Left kidney (tissue), 2 donors: ENCODE measurements around the gene NECTIN2. TPM values are rescaled to one million over a fixed set of nuclear protein-coding genes. Genes with fewer than 3 reads are reported as not detected.
"Not testable (repeated sequence)": the region's sequence is repeated elsewhere in the genome, so short reads cannot be mapped to it uniquely, and the experiment has no call there.

Experiments used
- DNase-seq: peaks from one replicate; pipeline ENCODE4 v3.0.0-alpha.2; 2013
- polyA plus RNA-seq: library from polyadenylated mRNA; unstranded; fragments of 120-200 nt; gene quantifications from one replicate; pipeline ENCODE4 v1.2.1, GENCODE V29; 2013; ENCODE audit not compliant: insufficient read length

Gene NECTIN2
- polyA plus RNA-seq, 1 donor = 139 TPM

GRCh38 chr19:44904426-44904994 lies 58.4 kb downstream of the NECTIN2 start:
- DNase-seq = no peak

- DNase-seq = peak; percentile 34
Observed at GRCh38 chr19:44905437-44906160, 59.5 kb downstream of the NECTIN2 start, which contains the start of gene APOE. APOE (plus strand) TSS chr19:44905796; CDS start chr19:44906625, 829 bp downstream.

GRCh38 chr19:44907613-44908012 lies 61.5 kb downstream of the NECTIN2 start:
- no peak for DNase-seq

GRCh38 chr19:44908074-44908835 lies 62.2 kb downstream of the NECTIN2 start:
- no peak for DNase-seq

GRCh38 chr19:44908836-44909261 lies 62.8 kb downstream of the NECTIN2 start:
- no peak for DNase-seq

- DNase-seq = no peak
Observed at GRCh38 chr19:44909775-44910174, 63.7 kb downstream of the NECTIN2 start.

- DNase-seq = not testable (repeated sequence)
Observed at GRCh38 chr19:44911896-44912295, 65.8 kb downstream of the NECTIN2 start.

- DNase-seq = no peak
Observed at GRCh38 chr19:44912854-44913253, 66.8 kb downstream of the NECTIN2 start.

GRCh38 chr19:44913512-44914432 lies 67.7 kb downstream of the NECTIN2 start:
- not testable (repeated sequence) for DNase-seq

- DNase-seq = peak; percentile 92
Observed at GRCh38 chr19:44914433-44915206, 68.5 kb downstream of the NECTIN2 start, which contains the start of gene APOC1. APOC1 (plus strand) TSS chr19:44914608; CDS start chr19:44914892, 284 bp downstream.

- DNase-seq = no peak
Observed at GRCh38 chr19:44924243-44924725, 78.2 kb downstream of the NECTIN2 start.

- DNase-seq = no peak
Observed at GRCh38 chr19:44925114-44925891, 79.2 kb downstream of the NECTIN2 start.

- DNase-seq = not testable (repeated sequence)
Observed at GRCh38 chr19:44926245-44927077, 80.4 kb downstream of the NECTIN2 start.

GRCh38 chr19:44927746-44928145 lies 81.6 kb downstream of the NECTIN2 start:
- no peak for DNase-seq

- no peak for DNase-seq
Observed at GRCh38 chr19:44930088-44930487, 84.0 kb downstream of the NECTIN2 start.

GRCh38 chr19:44931541-44931940 lies 85.4 kb downstream of the NECTIN2 start:
- DNase-seq = no peak
